H9 (cell line): ENCODE data around the gene THOP1. TPM values are rescaled to one million over a fixed set of nuclear protein-coding genes. Genes with fewer than 3 reads are reported as not detected.

Source experiments
- DNase-seq: peaks from one replicate; pipeline ENCODE4 v3.0.0-alpha.2; 2017
- H2AFZ ChIP-seq: one replicate; pipeline ENCODE4 v1.6.1; 2013; ENCODE audit warnings: mild to moderate bottlenecking, low read length, control low read depth, moderate library complexity
- H2AK5ac ChIP-seq: 2 replicates; pipeline ENCODE4 v1.6.1; 2013; ENCODE audit warnings: low read length, control low read depth, mixed read lengths; ENCODE audit not compliant: insufficient read length
- H2BK120ac ChIP-seq: one replicate; pipeline ENCODE4 v1.6.1; 2013; ENCODE audit warnings: low read depth, mild to moderate bottlenecking, low read length, control low read depth, inconsistent platforms; ENCODE audit not compliant: poor library complexity, severe bottlenecking
- H2BK12ac ChIP-seq: 2 replicates; pipeline ENCODE4 v1.6.1; 2013; ENCODE audit warnings: low read length, control low read depth, mixed read lengths, low read depth; ENCODE audit not compliant: insufficient read length
- H2BK15ac ChIP-seq: 2 replicates; pipeline ENCODE4 v1.6.1; 2013; ENCODE audit warnings: low read depth, low read length, control low read depth
- H2BK20ac ChIP-seq: one replicate; pipeline ENCODE4 v1.6.1; 2013; ENCODE audit warnings: low read depth, mild to moderate bottlenecking, low read length, control low read depth, inconsistent platforms; ENCODE audit not compliant: poor library complexity, severe bottlenecking
- H2BK5ac ChIP-seq: 2 replicates; pipeline ENCODE4 v1.6.1; 2013; ENCODE audit warnings: low read length, control low read depth, mixed read lengths; ENCODE audit not compliant: insufficient read length
- H3K14ac ChIP-seq: 2 replicates; pipeline ENCODE4 v1.6.1; 2013; ENCODE audit warnings: low read length, control low read depth; ENCODE audit not compliant: insufficient read depth
- H3K18ac ChIP-seq: 2 replicates; pipeline ENCODE4 v1.6.1; 2013; ENCODE audit warnings: low read depth, mild to moderate bottlenecking, mixed read lengths, low read length, control low read depth; ENCODE audit not compliant: insufficient read length
- H3K23ac ChIP-seq: 2 replicates; pipeline ENCODE4 v1.6.1; 2013; ENCODE audit warnings: low read length, control low read depth, mixed read lengths, low read depth; ENCODE audit not compliant: insufficient read length
- H3K23me2 ChIP-seq: 2 replicates; pipeline ENCODE4 v1.6.1; 2013; ENCODE audit warnings: low read depth, mild to moderate bottlenecking, mixed read lengths, low read length, control low read depth; ENCODE audit not compliant: insufficient read length, poor library complexity, severe bottlenecking
- H3K27ac ChIP-seq: 2 replicates; pipeline ENCODE4 v1.5.1; 2013; ENCODE audit warnings: low read length, control low read depth, mixed read lengths, low read depth; ENCODE audit not compliant: insufficient read length
- H3K27me3 ChIP-seq: 2 replicates; pipeline ENCODE4 v1.6.1; 2013; ENCODE audit warnings: low read length, control low read depth, inconsistent platforms; ENCODE audit not compliant: insufficient read depth
- H3K4ac ChIP-seq: 2 replicates; pipeline ENCODE4 v1.6.1; 2013; ENCODE audit warnings: low read depth, mild to moderate bottlenecking, control low read depth, inconsistent platforms, low read length, moderate library complexity
- H3K4me1 ChIP-seq: 2 replicates; pipeline ENCODE4 v1.6.1; 2013; ENCODE audit warnings: low read length, control low read depth, inconsistent platforms; ENCODE audit not compliant: insufficient read depth
- H3K4me2 ChIP-seq: 2 replicates; pipeline ENCODE4 v1.6.1; 2013; ENCODE audit warnings: low read length, control low read depth, mixed read lengths; ENCODE audit not compliant: insufficient read length, insufficient read depth
- H3K56ac ChIP-seq: 2 replicates; pipeline ENCODE4 v1.6.1; 2013; ENCODE audit warnings: low read depth, mild to moderate bottlenecking, mixed read lengths, low read length, control low read depth; ENCODE audit not compliant: insufficient read length
- H3K79me1 ChIP-seq: 2 replicates; pipeline ENCODE4 v1.6.1; 2013; ENCODE audit warnings: low read depth, mild to moderate bottlenecking, moderate library complexity, low read length, control low read depth, inconsistent platforms; ENCODE audit not compliant: insufficient read depth, poor library complexity, severe bottlenecking
- H3K79me2 ChIP-seq: 2 replicates; pipeline ENCODE4 v1.6.1; 2013; ENCODE audit warnings: low read length, control low read depth, inconsistent platforms; ENCODE audit not compliant: insufficient read depth
- H3K9ac ChIP-seq: 2 replicates; pipeline ENCODE4 v1.6.1; 2013; ENCODE audit warnings: low read length, control low read depth, mixed read lengths; ENCODE audit not compliant: insufficient read length; ENCODE audit errors: extremely low read depth
- H3K9me3 ChIP-seq: one replicate; pipeline ENCODE4 v1.6.1; 2013; ENCODE audit warnings: low read depth, low read length, inconsistent platforms; ENCODE audit not compliant: control insufficient read depth
- H3T11ph ChIP-seq: one replicate; pipeline ENCODE4 v1.6.1; 2013; ENCODE audit warnings: mild to moderate bottlenecking, low read length, control low read depth, inconsistent platforms
- H4K20me1 ChIP-seq: one replicate; pipeline ENCODE4 v1.6.1; 2013; ENCODE audit not compliant: control insufficient read depth, insufficient read length, insufficient read depth
- H4K5ac ChIP-seq: 2 replicates; pipeline ENCODE4 v1.6.1; 2013; ENCODE audit warnings: low read depth, mild to moderate bottlenecking, mixed read lengths, low read length, control low read depth; ENCODE audit not compliant: insufficient read length
- H4K8ac ChIP-seq: replicated peaks from 2 replicates; pipeline ENCODE4 v1.6.1; 2013; ENCODE audit warnings: low read length, control low read depth, mixed read lengths, low read depth; ENCODE audit not compliant: insufficient read length
- H4K91ac ChIP-seq: 2 replicates; pipeline ENCODE4 v1.6.1; 2013; ENCODE audit warnings: low read depth, mild to moderate bottlenecking, moderate library complexity, mixed read lengths, low read length, control low read depth; ENCODE audit not compliant: insufficient read length
- H3K27ac Mint-ChIP-seq, 3 experiments: 2 replicates in 2 of 3; 3 replicates in 1 of 3; pipeline ENCODE4 v1.8.0; 2020 to 2021; ENCODE audit warnings: mixed read lengths in 3 of 3, mild to moderate bottlenecking in 1 of 3, moderate library complexity in 1 of 3
- H3K27me3 Mint-ChIP-seq: 2 replicates; pipeline ENCODE4 v1.8.0; 2021; ENCODE audit warnings: low read depth, mild to moderate bottlenecking, moderate library complexity, mixed read lengths
- H3K36me3 Mint-ChIP-seq, 3 experiments: 2 replicates in 2 of 3; 3 replicates in 1 of 3; pipeline ENCODE4 v1.8.0; 2020 to 2021; ENCODE audit warnings: low read depth in 3 of 3, mixed read lengths in 3 of 3; ENCODE audit not compliant: insufficient read depth in 1 of 3
- H3K4me1 Mint-ChIP-seq, 2 experiments: 2 replicates each; pipeline ENCODE4 v1.8.0; 2020; ENCODE audit warnings: mixed read lengths in 2 of 2
- H3K4me3 Mint-ChIP-seq, 2 experiments: 2 replicates in 1 of 2; 3 replicates in 1 of 2; pipeline ENCODE4 v1.8.0; 2020 to 2021; ENCODE audit warnings: mild to moderate bottlenecking in 2 of 2, mixed read lengths in 2 of 2, moderate library complexity in 1 of 2
- H3K9me3 Mint-ChIP-seq, 2 experiments: 2 replicates in 1 of 2; 3 replicates in 1 of 2; pipeline ENCODE4 v1.8.0; 2020; ENCODE audit warnings: mild to moderate bottlenecking in 2 of 2, mixed read lengths in 2 of 2, moderate library complexity in 1 of 2
- CTCF ChIP-seq: fragments of 200-600 bp; sonication (generic); conservative IDR thresholded peaks from 3 replicates; pipeline ENCODE4 v1.8.0; 2021; ENCODE audit warnings: antibody characterized with exemption, mild to moderate bottlenecking
- WGBS: extraction: QIAGEN DNeasy Blood & Tissue Kit; methylation state at CpG from one replicate; pipeline ENCODE4 v1.1.7; 2013; ENCODE audit warnings: missing lambda C conversion rate, low lambda C conversion rate, mixed read lengths; ENCODE audit not compliant: insufficient read length; ENCODE audit errors: extremely low coverage; 5-methylcytosine and 5-hydroxymethylcytosine counted together
- total RNA-seq: library from RNA; stranded (reverse); gene quantifications from 2 replicates; pipeline ENCODE4 v1.2.1, GENCODE V29; 2021

The THOP1 gene
- total RNA-seq, 1 experiment from 2014 or later, result 150 TPM

- peak overlapping the region; percentile 34 to 85 (median 81); a peak in 5 of 7 replicates for H3K27ac Mint-ChIP-seq
- H3K4me3 Mint-ChIP-seq, result peak overlapping the region in 1 of 2 experiments; percentile 4; a peak in 2 of 5 replicates
- no peak overlapping the region for H3K14ac ChIP-seq
These were observed 5.0 kb upstream of the THOP1 start for GRCh38 chr19:2780284-2780683.

More at GRCh38 chr19:2780284-2780683, 5.0 kb upstream of the THOP1 start:
- H4K8ac ChIP-seq, result no peak overlapping the region
- no peak overlapping the region for H3K4me2 ChIP-seq
- H3K4me1 Mint-ChIP-seq, result peaks cover 10 to 19% of the 10 kb centered on the region in 2 experiments
- TF ChIP-seq CTCF, result no peak
- no peak overlapping the region for H3K27ac ChIP-seq
- no peak overlapping the region for H3K56ac ChIP-seq
- H2AK5ac ChIP-seq, result no peak overlapping the region
- no peaks in the 10 kb centered on the region; the same call in 1 of the 2 replicates for H3K27me3 Mint-ChIP-seq
- H3K36me3 Mint-ChIP-seq, result peaks cover 14 to 32% (median 31%) of the 10 kb centered on the region in 3 experiments
- WGBS, result no CpG with 5 or more reads among the region's 7 CpGs
- no peak overlapping the region for H3K23ac ChIP-seq
- no peak overlapping the region for H3K4ac ChIP-seq
- no peak overlapping the region for H3K18ac ChIP-seq
- no peaks in the 10 kb centered on the region for H3K9me3 ChIP-seq
- no peak overlapping the region for H4K5ac ChIP-seq
- H2BK12ac ChIP-seq, result no peak overlapping the region
- no peak overlapping the region for H2BK120ac ChIP-seq
- H3K9me3 Mint-ChIP-seq, result peaks cover 0 to 4% of the 10 kb centered on the region in 2 experiments; a peak in 1 of 5 replicates
- no peak overlapping the region for H2BK20ac ChIP-seq
- H4K91ac ChIP-seq, result no peak overlapping the region
- no peaks in the 10 kb centered on the region for H4K20me1 ChIP-seq
- peaks cover 67% of the 10 kb centered on the region for H3K79me2 ChIP-seq
- H3K27me3 ChIP-seq, result no peaks in the 10 kb centered on the region
- no peak overlapping the region for H3T11ph ChIP-seq
- no peak overlapping the region for H3K9ac ChIP-seq
- no peak overlapping the region for H2AFZ ChIP-seq
- H2BK15ac ChIP-seq, result no peak overlapping the region
- H3K79me1 ChIP-seq, result peaks cover 8% of the 10 kb centered on the region
- no peak for DNase-seq
- no peaks in the 10 kb centered on the region for H3K4me1 ChIP-seq
- peaks cover 5% of the 10 kb centered on the region for H3K23me2 ChIP-seq
- no peak overlapping the region for H2BK5ac ChIP-seq
